HepG2 (cell line): ENCODE results near the gene PID1.

ENCODE experiments used
- AHR ChIP-seq: IDR thresholded peaks from 2 replicates; pipeline ENCODE4 v1.6.1; 2018; ENCODE audit warnings: missing genetic modification reagents, missing compliant biosample characterization
- HIVEP1 ChIP-seq: sonication (generic); formaldehyde crosslinking; IDR thresholded peaks from 2 replicates; pipeline ENCODE4 v1.4.0; 2020; ENCODE audit warnings: mild to moderate bottlenecking, missing genetic modification reagents
- MXD4 ChIP-seq: IDR thresholded peaks from 2 replicates; pipeline ENCODE4 v1.6.1; 2016; ENCODE audit warnings: mild to moderate bottlenecking, missing biosample characterization, missing genetic modification reagents
- NR2C2 ChIP-seq: sonication (generic); formaldehyde crosslinking; IDR thresholded peaks from 2 replicates; pipeline ENCODE4 v1.4.0; 2020; ENCODE audit warnings: missing genetic modification reagents, mild to moderate bottlenecking, moderate library complexity, borderline replicate concordance
- POLR2A ChIP-seq, 2 experiments: IDR thresholded peaks; 2 replicates each; pipeline ENCODE4 v1.6.1; 2011; ENCODE audit warnings: low read depth in 2 of 2, low read length in 2 of 2, mild to moderate bottlenecking in 1 of 2, moderate library complexity in 1 of 2; ENCODE audit not compliant: insufficient read depth in 1 of 2
- ZNF503 ChIP-seq: sonication (generic); formaldehyde crosslinking; IDR thresholded peaks from 2 replicates; pipeline ENCODE4 v1.4.0; 2020; ENCODE audit warnings: missing genetic modification reagents

GRCh38 chr2:229088966-229089700 is 182.0 kb downstream of the PID1 start:
- TF ChIP-seq NR2C2 (CRISPR knock-in tag) (no peak), MXD4 (CRISPR knock-in tag) (no peak), ZNF503 (CRISPR knock-in tag) (no peak), AHR (CRISPR knock-in tag) (no peak), POLR2A (IDR thresholded peaks at IDR 0.05; ENCODE audit: insufficient read depth in 1 of 2, low read depth in 2 of 2, low read length in 2 of 2) (no peak), HIVEP1 (CRISPR knock-in tag) (no peak)
